ENCODE results near the gene CLCN6. TPM values are rescaled to one million over a fixed set of nuclear protein-coding genes. Genes with fewer than 3 reads are reported as not detected.

CLCN6 gene
- polyA plus RNA-seq, 1 donor (not counting 4 experiments of a cell fraction or from before 2014, with no cell fraction given), result 7.4 TPM

GRCh38 chr1:11833900-11834299 is 27.9 kb downstream of the CLCN6 start:
- FAIRE-seq, result no peak
- dilution Hi-C loops (cut with MboI; ENCODE audit: extremely low pct_ligation_motif_present, low sequenced_read_pairs), result no loop called here

GRCh38 chr1:11835441-11836225 is 29.6 kb downstream of the CLCN6 start:
- H4K20me1 ChIP-seq (ENCODE audit: control insufficient read depth, extremely low read depth, insufficient read depth, low read length), result peaks cover 3% of the 10 kb centered on the region
- no peak for FAIRE-seq
- no peak overlapping the region for H3K27ac ChIP-seq (ENCODE audit: control insufficient read depth, insufficient read depth, low read length)
- H3K4me3 ChIP-seq (ENCODE audit: control insufficient read depth in 2 of 3, extremely low read depth in 1 of 3, insufficient read depth in 2 of 3, low read depth in 1 of 3, low read length in 3 of 3), result no peak overlapping the region
- peaks cover 61 to 63% of the 10 kb centered on the region in 2 experiments for H3K36me3 ChIP-seq (ENCODE audit: control insufficient read depth in 2 of 2, extremely low read depth in 1 of 2, insufficient read depth in 2 of 2, low read length in 2 of 2)
- H3K9me1 ChIP-seq (ENCODE audit: control insufficient read depth, extremely low read depth, insufficient read depth, low read length), result no peaks in the 10 kb centered on the region
- DNase-seq (ENCODE audit: low read depth, low spot score), result no peak
- H3K4me2 ChIP-seq (ENCODE audit: control insufficient read depth, extremely low read depth, insufficient read depth, low read depth, low read length), result no peak overlapping the region
- no peaks in the 10 kb centered on the region for H3K79me2 ChIP-seq (ENCODE audit: control insufficient read depth, insufficient read depth, low read length)
- no peak overlapping the region for H3K9ac ChIP-seq (ENCODE audit: control insufficient read depth, extremely low read depth, insufficient read depth, low read length)
- no peak for TF ChIP-seq CTCF (optimal IDR thresholded peaks at IDR 0.05 in 1 of 3, IDR thresholded peaks at IDR 0.05 in 1 of 3, conservative IDR thresholded peaks at IDR 0.05 in 1 of 3; ENCODE audit: extremely low read depth in 1 of 3, insufficient read depth in 2 of 3, low read length in 3 of 3)
- no peak for TF ChIP-seq EZH2 (IDR thresholded peaks at IDR 0.05; ENCODE audit: low read length)
- H2AFZ ChIP-seq (ENCODE audit: control insufficient read depth, low read length), result no peak overlapping the region
- H3K9me3 ChIP-seq (ENCODE audit: control insufficient read depth, low read depth, low read length), result no peaks in the 10 kb centered on the region
- no peaks in the 10 kb centered on the region for H3K4me1 ChIP-seq (ENCODE audit: control insufficient read depth, extremely low read depth, insufficient read depth, low read length)
- dilution Hi-C loops (cut with MboI; ENCODE audit: extremely low pct_ligation_motif_present, low sequenced_read_pairs), result no loop called here
- no peaks in the 10 kb centered on the region for H3K27me3 ChIP-seq (ENCODE audit: control insufficient read depth, extremely low read depth, insufficient read depth, low read length)

More at GRCh38 chr1:11833900-11834299, 27.9 kb downstream of the CLCN6 start:
- H3K9me1 ChIP-seq (ENCODE audit: control insufficient read depth, extremely low read depth, insufficient read depth, low read length), result no peaks in the 10 kb centered on the region
- no peak overlapping the region for H3K4me2 ChIP-seq (ENCODE audit: control insufficient read depth, extremely low read depth, insufficient read depth, low read depth, low read length)
- H4K20me1 ChIP-seq (ENCODE audit: control insufficient read depth, extremely low read depth, insufficient read depth, low read length), result peaks cover 3% of the 10 kb centered on the region
- H3K4me3 ChIP-seq (ENCODE audit: control insufficient read depth in 2 of 3, extremely low read depth in 1 of 3, insufficient read depth in 2 of 3, low read depth in 1 of 3, low read length in 3 of 3), result no peak overlapping the region
- no peak overlapping the region for H3K9ac ChIP-seq (ENCODE audit: control insufficient read depth, extremely low read depth, insufficient read depth, low read length)
- no peak for DNase-seq (ENCODE audit: low read depth, low spot score)
- no peak overlapping the region for H3K27ac ChIP-seq (ENCODE audit: control insufficient read depth, insufficient read depth, low read length)
- no peaks in the 10 kb centered on the region for H3K79me2 ChIP-seq (ENCODE audit: control insufficient read depth, insufficient read depth, low read length)
- no peaks in the 10 kb centered on the region for H3K27me3 ChIP-seq (ENCODE audit: control insufficient read depth, extremely low read depth, insufficient read depth, low read length)
- H3K4me1 ChIP-seq (ENCODE audit: control insufficient read depth, extremely low read depth, insufficient read depth, low read length), result no peaks in the 10 kb centered on the region
- H3K36me3 ChIP-seq (ENCODE audit: control insufficient read depth in 2 of 2, extremely low read depth in 1 of 2, insufficient read depth in 2 of 2, low read length in 2 of 2), result peaks cover 58 to 60% of the 10 kb centered on the region in 2 experiments
- no peak overlapping the region for H2AFZ ChIP-seq (ENCODE audit: control insufficient read depth, low read length)
- TF ChIP-seq EZH2 (IDR thresholded peaks at IDR 0.05; ENCODE audit: low read length), result no peak
- TF ChIP-seq CTCF (optimal IDR thresholded peaks at IDR 0.05 in 1 of 3, IDR thresholded peaks at IDR 0.05 in 1 of 3, conservative IDR thresholded peaks at IDR 0.05 in 1 of 3; ENCODE audit: extremely low read depth in 1 of 3, insufficient read depth in 2 of 3, low read length in 3 of 3), result no peak
- H3K9me3 ChIP-seq (ENCODE audit: control insufficient read depth, low read depth, low read length), result no peaks in the 10 kb centered on the region

Measured in keratinocyte (primary cell).